NCI-H226 (cell line): ENCODE data around the gene HCN3.
"Not testable (repeated sequence)": the region's sequence is repeated elsewhere in the genome, so short reads cannot be mapped to it uniquely, and the experiment has no call there.

Experiments used
- DNase-seq: peaks from one replicate; pipeline ENCODE4 v3.0.0-alpha.2; 2015

Gene HCN3

GRCh38 chr1:155285631-155286044 lies 8.4 kb downstream of the HCN3 start:
- DNase-seq = no peak

GRCh38 chr1:155286544-155286943 lies 9.3 kb downstream of the HCN3 start:
- DNase-seq = no peak

GRCh38 chr1:155287987-155288543 lies 10.8 kb downstream of the HCN3 start:
- DNase-seq = no peak

GRCh38 chr1:155291006-155291405 lies 13.7 kb downstream of the HCN3 start:
- DNase-seq = not testable (repeated sequence)

- DNase-seq = no peak
Observed at GRCh38 chr1:155293086-155293749, 16.0 kb downstream of the HCN3 start.

- no peak for DNase-seq
Observed at GRCh38 chr1:155294520-155295182, 17.4 kb downstream of the HCN3 start.

GRCh38 chr1:155295183-155295941 lies 18.1 kb downstream of the HCN3 start:
- DNase-seq = no peak

- no peak for DNase-seq
Observed at GRCh38 chr1:155295942-155296267, 18.6 kb downstream of the HCN3 start.

GRCh38 chr1:155296661-155297060 lies 19.4 kb downstream of the HCN3 start:
- DNase-seq = no peak

- DNase-seq = no peak
Observed at GRCh38 chr1:155297384-155297783, 20.1 kb downstream of the HCN3 start.

- DNase-seq = no peak
Observed at GRCh38 chr1:155300024-155300423, 22.8 kb downstream of the HCN3 start.

GRCh38 chr1:155300553-155301329 lies 23.5 kb downstream of the HCN3 start:
- no peak for DNase-seq

- no peak for DNase-seq
Observed at GRCh38 chr1:155301342-155301841, 24.1 kb downstream of the HCN3 start, which contains the start of gene PKLR. PKLR (minus strand) TSS chr1:155301438; CDS start chr1:155301395, 43 bp downstream.

- DNase-seq = no peak
Observed at GRCh38 chr1:155304558-155305063, 27.3 kb downstream of the HCN3 start.

- DNase-seq = peak; percentile 54
Observed at GRCh38 chr1:155305881-155306391, 28.7 kb downstream of the HCN3 start.

GRCh38 chr1:155307247-155307740 lies 30.0 kb downstream of the HCN3 start:
- no peak for DNase-seq

GRCh38 chr1:155308493-155309422 lies 31.5 kb downstream of the HCN3 start, which contains the start of gene FDPS:
FDPS (plus strand) TSS chr1:155308866; CDS start chr1:155309790, 924 bp downstream.
- DNase-seq = peak; percentile 100

GRCh38 chr1:155309423-155310021 lies 32.3 kb downstream of the HCN3 start:
- no peak for DNase-seq

GRCh38 chr1:155313261-155313660 lies 36.0 kb downstream of the HCN3 start:
- no peak for DNase-seq

- no peak for DNase-seq
Observed at GRCh38 chr1:155316922-155317321, 39.7 kb downstream of the HCN3 start.
